ENCODE results near the gene SYNJ2. TPM values are rescaled to one million over a fixed set of nuclear protein-coding genes. Genes with fewer than 3 reads are reported as not detected.
A peak's percentile ranks its signal among the peaks of the same experiment; 100 is the strongest.

Gene SYNJ2
- total and polyA plus RNA-seq, 9 donors = 3.6 to 18.7 (median 9.8) TPM

DNA sequence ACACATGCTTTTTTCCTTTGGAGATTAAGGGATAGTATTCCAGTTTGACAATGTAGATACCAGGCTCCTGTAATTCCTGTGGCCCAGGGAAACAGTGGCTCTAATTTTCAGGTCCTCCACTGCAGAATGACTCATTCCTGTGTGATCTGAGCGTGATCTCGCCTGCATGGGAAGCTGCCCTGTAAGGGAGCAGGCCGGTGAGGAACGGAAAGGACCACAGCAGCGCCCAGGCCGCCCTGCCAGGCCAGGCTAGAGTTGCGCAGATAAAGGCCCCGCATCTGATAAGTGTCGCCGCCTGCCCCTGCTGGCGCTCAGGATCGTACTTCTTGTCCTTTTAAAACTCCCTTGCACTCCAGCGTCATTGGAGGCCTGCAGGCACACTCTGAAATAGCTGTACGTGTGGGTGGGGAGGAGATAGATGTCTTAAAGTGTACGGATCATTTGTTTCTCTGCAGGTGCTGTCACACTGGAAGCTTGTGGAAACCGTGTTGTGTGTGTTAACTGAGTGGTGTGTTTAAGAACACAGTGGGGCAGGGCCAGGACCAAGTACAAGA, 60.7 kb downstream of the SYNJ2 start:
- Histone ChIP-seq H3K4me3 (no peak overlapping the region), H3K27ac (peak overlapping the region in 1 of 2 donors; percentile 42), H3K27me3 (no peaks in the 10 kb centered on the region), H3K9me3 (no peaks in the 10 kb centered on the region), H3K4me1 (ENCODE audit: insufficient read depth) (peaks cover 22% of the 10 kb centered on the region), H3K36me3 (no peaks in the 10 kb centered on the region)
- WGBS, 3 donors = 38 to 48% (median 45%) methylated on average over 16 of the region's 16 CpGs
- intact Hi-C loops (cut with DNase I) = no loop called here
- DNase-seq = peak in 2 of 5 donors; percentile 53 to 63
- TF ChIP-seq POLR2A (IDR thresholded peaks at IDR 0.05) = no peak
- TF ChIP-seq EP300 (IDR thresholded peaks at IDR 0.05) = no peak
- TF ChIP-seq CTCF (IDR thresholded peaks at IDR 0.05) = no peak

GRCh38 chr6:158043008-158043407, 61.3 kb downstream of the SYNJ2 start:
- Histone ChIP-seq H3K9me3 (no peaks in the 10 kb centered on the region), H3K27me3 (no peaks in the 10 kb centered on the region), H3K27ac (no peak overlapping the region), H3K4me1 (ENCODE audit: insufficient read depth) (peaks cover 22% of the 10 kb centered on the region), H3K36me3 (no peaks in the 10 kb centered on the region), H3K4me3 (no peak overlapping the region)
- DNase-seq = peak in 1 of 5 donors; percentile 47
- intact Hi-C loops (cut with DNase I) = no loop called here
- TF ChIP-seq CTCF (IDR thresholded peaks at IDR 0.05) (no peak), POLR2A (IDR thresholded peaks at IDR 0.05) (no peak), EP300 (IDR thresholded peaks at IDR 0.05) (no peak)
- WGBS, 3 donors = 88 to 94% (median 89%) methylated on average over 20 of the region's 20 CpGs

- peaks cover 22% of the 10 kb centered on the region for H3K4me1 ChIP-seq (ENCODE audit: insufficient read depth)
- H3K27me3 ChIP-seq = no peaks in the 10 kb centered on the region
- 81 to 91% (median 90%) methylated on average over 31 of the region's 31 CpGs for whole genome bisulfite sequencing, 3 donors
- H3K36me3 ChIP-seq = no peaks in the 10 kb centered on the region
- DNase-seq = peak in 1 of 5 donors; percentile 33
- H3K4me3 ChIP-seq = no peak overlapping the region
- intact Hi-C loops (cut with DNase I) = no loop called here
- no peaks in the 10 kb centered on the region for H3K9me3 ChIP-seq
- no peak overlapping the region for H3K27ac ChIP-seq
- TF ChIP-seq EP300 (IDR thresholded peaks at IDR 0.05) (no peak), POLR2A (IDR thresholded peaks at IDR 0.05) (no peak), CTCF (IDR thresholded peaks at IDR 0.05) (no peak)
These were observed 62.2 kb downstream of the SYNJ2 start for GRCh38 chr6:158043586-158044524.

- intact Hi-C loops (cut with DNase I) = no loop called here
- WGBS, 3 donors = 78 to 81% (median 80%) methylated on average over 6 of the region's 6 CpGs
- H3K4me3 ChIP-seq = no peak overlapping the region
- H3K9me3 ChIP-seq = no peaks in the 10 kb centered on the region
- H3K27me3 ChIP-seq = no peaks in the 10 kb centered on the region
- H3K27ac ChIP-seq = no peak overlapping the region
- TF ChIP-seq CTCF (IDR thresholded peaks at IDR 0.05) = no peak
- TF ChIP-seq POLR2A (IDR thresholded peaks at IDR 0.05) = no peak
- no peak for TF ChIP-seq EP300 (IDR thresholded peaks at IDR 0.05)
- DNase-seq = no peak
- peaks cover 20% of the 10 kb centered on the region for H3K4me1 ChIP-seq (ENCODE audit: insufficient read depth)
- H3K36me3 ChIP-seq = no peaks in the 10 kb centered on the region
These were observed 62.8 kb downstream of the SYNJ2 start for GRCh38 chr6:158044525-158044888.
